ENCODE measurements around the gene ATOH8. TPM values are rescaled to one million over a fixed set of nuclear protein-coding genes. Genes with fewer than 3 reads are reported as not detected.
"Not testable (repeated sequence)": the region's sequence is repeated elsewhere in the genome, so short reads cannot be mapped to it uniquely, and the experiment has no call there.

ATOH8 gene
- polyA plus RNA-seq, 1 donor (not counting 4 experiments of a cell fraction or from before 2014, with no cell fraction given): not detected

DNA sequence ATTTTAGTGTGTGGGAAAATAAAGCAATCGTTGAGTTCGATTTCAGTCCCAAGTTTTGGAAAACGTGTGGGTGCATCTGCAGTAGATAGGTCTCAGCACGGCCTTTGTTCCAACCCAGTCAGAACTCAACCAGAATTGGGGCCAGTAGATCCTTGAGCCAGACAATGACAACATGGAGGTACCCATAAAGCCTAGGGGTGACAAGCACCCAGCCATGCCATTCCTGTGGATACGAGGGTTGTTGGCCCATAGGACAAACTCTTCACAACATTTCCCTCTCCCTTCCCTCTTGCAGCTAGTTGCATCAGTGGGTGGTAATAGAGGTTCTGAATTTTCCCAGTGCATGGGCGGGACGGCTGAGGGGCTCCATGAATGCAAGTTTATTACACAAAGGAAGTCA is 74.9 kb downstream of the ATOH8 start:
- Histone ChIP-seq H3K4me1 (ENCODE audit: control insufficient read depth, extremely low read depth, insufficient read depth, low read length) (peaks cover 7% of the 10 kb centered on the region), H2AFZ (ENCODE audit: control insufficient read depth, low read length) (no peak overlapping the region), H3K27ac (ENCODE audit: control insufficient read depth, insufficient read depth, low read length) (no peak overlapping the region), H3K4me3 (ENCODE audit: control insufficient read depth in 2 of 3, extremely low read depth in 1 of 3, insufficient read depth in 2 of 3, low read depth in 1 of 3, low read length in 3 of 3) (no peak overlapping the region), H3K9me3 (ENCODE audit: control insufficient read depth, low read depth, low read length) (no peaks in the 10 kb centered on the region), H3K79me2 (ENCODE audit: control insufficient read depth, insufficient read depth, low read length) (no peaks in the 10 kb centered on the region), H3K27me3 (ENCODE audit: control insufficient read depth, extremely low read depth, insufficient read depth, low read length) (no peaks in the 10 kb centered on the region), H4K20me1 (ENCODE audit: control insufficient read depth, extremely low read depth, insufficient read depth, low read length) (no peaks in the 10 kb centered on the region), H3K9ac (ENCODE audit: control insufficient read depth, extremely low read depth, insufficient read depth, low read length) (no peak overlapping the region), H3K4me2 (ENCODE audit: control insufficient read depth, extremely low read depth, insufficient read depth, low read depth, low read length) (no peak overlapping the region), H3K9me1 (ENCODE audit: control insufficient read depth, extremely low read depth, insufficient read depth, low read length) (no peaks in the 10 kb centered on the region), H3K36me3 (ENCODE audit: control insufficient read depth in 2 of 2, extremely low read depth in 1 of 2, insufficient read depth in 2 of 2, low read length in 2 of 2) (no peaks in the 10 kb centered on the region)
- FAIRE-seq: no peak
- dilution Hi-C loops (cut with MboI; ENCODE audit: extremely low pct_ligation_motif_present, low sequenced_read_pairs): no loop called here
- DNase-seq (ENCODE audit: low read depth, low spot score): no peak
- TF ChIP-seq EZH2 (IDR thresholded peaks at IDR 0.05; ENCODE audit: low read length): no peak
- TF ChIP-seq, protein P1, sequence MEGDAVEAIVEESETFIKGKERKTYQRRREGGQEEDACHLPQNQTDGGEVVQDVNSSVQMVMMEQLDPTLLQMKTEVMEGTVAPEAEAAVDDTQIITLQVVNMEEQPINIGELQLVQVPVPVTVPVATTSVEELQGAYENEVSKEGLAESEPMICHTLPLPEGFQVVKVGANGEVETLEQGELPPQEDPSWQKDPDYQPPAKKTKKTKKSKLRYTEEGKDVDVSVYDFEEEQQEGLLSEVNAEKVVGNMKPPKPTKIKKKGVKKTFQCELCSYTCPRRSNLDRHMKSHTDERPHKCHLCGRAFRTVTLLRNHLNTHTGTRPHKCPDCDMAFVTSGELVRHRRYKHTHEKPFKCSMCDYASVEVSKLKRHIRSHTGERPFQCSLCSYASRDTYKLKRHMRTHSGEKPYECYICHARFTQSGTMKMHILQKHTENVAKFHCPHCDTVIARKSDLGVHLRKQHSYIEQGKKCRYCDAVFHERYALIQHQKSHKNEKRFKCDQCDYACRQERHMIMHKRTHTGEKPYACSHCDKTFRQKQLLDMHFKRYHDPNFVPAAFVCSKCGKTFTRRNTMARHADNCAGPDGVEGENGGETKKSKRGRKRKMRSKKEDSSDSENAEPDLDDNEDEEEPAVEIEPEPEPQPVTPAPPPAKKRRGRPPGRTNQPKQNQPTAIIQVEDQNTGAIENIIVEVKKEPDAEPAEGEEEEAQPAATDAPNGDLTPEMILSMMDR (optimal IDR thresholded peaks at IDR 0.05 in 1 of 3, IDR thresholded peaks at IDR 0.05 in 1 of 3, conservative IDR thresholded peaks at IDR 0.05 in 1 of 3; ENCODE audit: extremely low read depth in 1 of 3, insufficient read depth in 2 of 3, low read length in 3 of 3): no peak

DNA sequence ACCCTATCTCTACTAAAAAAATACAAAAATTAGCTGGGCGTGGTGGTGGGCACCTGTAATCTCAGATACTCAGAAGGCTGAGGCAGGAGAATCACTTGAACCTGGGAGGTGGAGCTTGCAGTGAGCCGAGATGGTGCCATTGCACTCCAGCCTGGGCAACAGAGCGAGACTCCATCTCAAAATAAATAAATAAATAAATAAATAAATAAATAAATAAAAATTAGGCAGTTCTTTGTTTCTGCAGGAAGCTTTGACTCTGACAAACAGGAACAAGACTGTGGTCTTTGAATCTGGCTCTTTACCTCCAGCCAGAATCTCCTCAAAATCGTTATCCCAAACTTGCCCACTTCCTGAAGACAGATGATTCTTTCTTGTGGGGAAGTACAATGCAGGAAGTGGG is 75.6 kb downstream of the ATOH8 start:
- H4K20me1 ChIP-seq (ENCODE audit: control insufficient read depth, extremely low read depth, insufficient read depth, low read length); H3K4me1 ChIP-seq (ENCODE audit: control insufficient read depth, extremely low read depth, insufficient read depth, low read length); DNase-seq (ENCODE audit: low read depth, low spot score); H3K27ac ChIP-seq (ENCODE audit: control insufficient read depth, insufficient read depth, low read length); H3K36me3 ChIP-seq (ENCODE audit: control insufficient read depth in 2 of 2, extremely low read depth in 1 of 2, insufficient read depth in 2 of 2, low read length in 2 of 2); H3K4me2 ChIP-seq (ENCODE audit: control insufficient read depth, extremely low read depth, insufficient read depth, low read depth, low read length); H3K79me2 ChIP-seq (ENCODE audit: control insufficient read depth, insufficient read depth, low read length); H2AFZ ChIP-seq (ENCODE audit: control insufficient read depth, low read length); dilution Hi-C loops (cut with MboI; ENCODE audit: extremely low pct_ligation_motif_present, low sequenced_read_pairs); H3K9me1 ChIP-seq (ENCODE audit: control insufficient read depth, extremely low read depth, insufficient read depth, low read length); FAIRE-seq; H3K9me3 ChIP-seq (ENCODE audit: control insufficient read depth, low read depth, low read length); H3K27me3 ChIP-seq (ENCODE audit: control insufficient read depth, extremely low read depth, insufficient read depth, low read length); H3K9ac ChIP-seq (ENCODE audit: control insufficient read depth, extremely low read depth, insufficient read depth, low read length); H3K4me3 ChIP-seq (ENCODE audit: control insufficient read depth in 2 of 3, extremely low read depth in 1 of 3, insufficient read depth in 2 of 3, low read depth in 1 of 3, low read length in 3 of 3): not testable (repeated sequence)

DNA sequence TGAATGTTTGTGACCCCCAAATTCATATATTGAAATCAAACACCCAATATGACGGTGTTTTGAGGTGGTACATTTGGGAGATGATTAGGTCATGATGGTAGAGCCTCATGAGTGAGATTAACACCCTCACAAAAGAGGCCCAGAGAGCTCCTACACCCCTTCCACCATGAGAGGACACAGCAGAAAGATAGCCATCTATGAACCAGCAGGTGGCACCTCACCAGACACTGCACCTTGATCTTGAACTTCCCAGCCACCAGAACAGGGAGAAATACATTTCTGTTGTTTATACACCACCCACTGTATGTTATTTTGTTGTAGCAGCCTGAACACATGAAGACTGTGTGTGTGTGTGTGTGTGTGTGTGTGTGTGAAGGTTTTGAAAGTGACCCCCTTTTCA is 76.9 kb downstream of the ATOH8 start:
- no peaks in the 10 kb centered on the region for H3K79me2 ChIP-seq (ENCODE audit: control insufficient read depth, insufficient read depth, low read length)
- FAIRE-seq: no peak
- no peak overlapping the region for H3K9ac ChIP-seq (ENCODE audit: control insufficient read depth, extremely low read depth, insufficient read depth, low read length)
- H3K4me3 ChIP-seq (ENCODE audit: control insufficient read depth in 2 of 3, extremely low read depth in 1 of 3, insufficient read depth in 2 of 3, low read depth in 1 of 3, low read length in 3 of 3): no peak overlapping the region
- TF ChIP-seq, protein P1 (optimal IDR thresholded peaks at IDR 0.05 in 1 of 3, IDR thresholded peaks at IDR 0.05 in 1 of 3, conservative IDR thresholded peaks at IDR 0.05 in 1 of 3; ENCODE audit: extremely low read depth in 1 of 3, insufficient read depth in 2 of 3, low read length in 3 of 3): peak in 1 of 3 experiments; percentile 63
- no peak for TF ChIP-seq EZH2 (IDR thresholded peaks at IDR 0.05; ENCODE audit: low read length)
- no peaks in the 10 kb centered on the region for H3K9me1 ChIP-seq (ENCODE audit: control insufficient read depth, extremely low read depth, insufficient read depth, low read length)
- no peak overlapping the region for H3K27ac ChIP-seq (ENCODE audit: control insufficient read depth, insufficient read depth, low read length)
- H3K36me3 ChIP-seq (ENCODE audit: control insufficient read depth in 2 of 2, extremely low read depth in 1 of 2, insufficient read depth in 2 of 2, low read length in 2 of 2): no peaks in the 10 kb centered on the region
- dilution Hi-C loops (cut with MboI; ENCODE audit: extremely low pct_ligation_motif_present, low sequenced_read_pairs): no loop called here
- no peak overlapping the region for H2AFZ ChIP-seq (ENCODE audit: control insufficient read depth, low read length)
- no peaks in the 10 kb centered on the region for H3K27me3 ChIP-seq (ENCODE audit: control insufficient read depth, extremely low read depth, insufficient read depth, low read length)
- H3K4me1 ChIP-seq (ENCODE audit: control insufficient read depth, extremely low read depth, insufficient read depth, low read length): peaks cover 7% of the 10 kb centered on the region
- DNase-seq (ENCODE audit: low read depth, low spot score): no peak
- no peaks in the 10 kb centered on the region for H4K20me1 ChIP-seq (ENCODE audit: control insufficient read depth, extremely low read depth, insufficient read depth, low read length)
- no peaks in the 10 kb centered on the region for H3K9me3 ChIP-seq (ENCODE audit: control insufficient read depth, low read depth, low read length)
- no peak overlapping the region for H3K4me2 ChIP-seq (ENCODE audit: control insufficient read depth, extremely low read depth, insufficient read depth, low read depth, low read length)
